ENCODE measurements around the gene BGN. TPM values are rescaled to one million over a fixed set of nuclear protein-coding genes. Genes with fewer than 3 reads are reported as not detected.

The BGN gene
- total RNA-seq, 1 experiment from 2014 or later = 0.37 TPM

DNA sequence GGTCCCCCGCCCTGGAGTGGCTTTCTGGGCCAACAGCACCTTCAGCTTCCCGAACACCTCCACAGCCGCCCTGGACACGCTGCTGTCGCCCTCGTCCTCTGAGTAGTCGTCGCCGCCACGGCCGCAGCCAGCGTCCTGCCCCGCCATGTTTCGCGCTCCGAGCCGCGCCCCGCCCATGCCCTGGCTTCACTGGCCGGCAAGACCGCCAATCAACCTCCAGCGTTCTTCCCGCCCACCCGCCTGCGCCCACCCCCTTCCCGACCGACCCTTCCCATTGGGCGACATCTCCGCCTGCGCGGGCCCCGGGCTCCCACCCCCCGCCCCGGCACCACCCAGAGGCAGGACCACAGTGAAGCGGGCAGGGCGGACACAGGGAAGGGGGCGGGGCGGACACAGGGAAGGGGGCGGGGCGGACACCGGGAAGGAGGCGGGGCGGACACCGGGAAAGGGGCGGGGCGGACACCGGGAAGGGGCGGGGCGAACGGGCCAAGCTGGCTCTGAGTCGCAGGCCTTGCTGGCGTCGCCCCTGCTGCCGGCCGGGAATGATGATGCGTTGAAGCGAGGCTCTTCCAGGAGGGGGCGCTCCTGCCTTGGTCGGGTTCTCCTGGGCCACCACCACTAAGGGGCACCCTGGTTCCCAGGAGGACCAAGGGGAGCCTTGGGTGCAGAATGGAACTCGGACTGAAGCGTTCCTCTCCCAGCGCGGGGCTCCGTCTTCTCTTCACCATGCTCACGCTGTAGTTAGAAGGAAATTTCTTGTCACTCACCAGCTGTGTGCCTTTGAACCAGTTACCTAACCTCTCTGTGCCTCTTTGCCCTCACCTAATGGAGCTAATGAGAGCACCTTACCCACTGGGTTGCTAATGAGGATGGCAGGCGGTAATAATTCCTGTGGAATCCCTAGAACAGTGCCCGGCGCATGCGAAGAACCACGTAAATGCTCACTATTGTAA, 24.1 kb upstream of the BGN start, which contains the start of gene HAUS7 (continued):
- TF ChIP-seq REST (IDR thresholded peaks at IDR 0.05; ENCODE audit: low read depth) (no peak), SP1 (IDR thresholded peaks at IDR 0.05; ENCODE audit: low read depth) (no peak), POLR2A (IDR thresholded peaks at IDR 0.05; ENCODE audit: borderline replicate concordance, extremely low read depth, insufficient read depth, insufficient read length) (no peak), CBX3 (IDR thresholded peaks at IDR 0.05; ENCODE audit: low read depth) (no peak)

DNA sequence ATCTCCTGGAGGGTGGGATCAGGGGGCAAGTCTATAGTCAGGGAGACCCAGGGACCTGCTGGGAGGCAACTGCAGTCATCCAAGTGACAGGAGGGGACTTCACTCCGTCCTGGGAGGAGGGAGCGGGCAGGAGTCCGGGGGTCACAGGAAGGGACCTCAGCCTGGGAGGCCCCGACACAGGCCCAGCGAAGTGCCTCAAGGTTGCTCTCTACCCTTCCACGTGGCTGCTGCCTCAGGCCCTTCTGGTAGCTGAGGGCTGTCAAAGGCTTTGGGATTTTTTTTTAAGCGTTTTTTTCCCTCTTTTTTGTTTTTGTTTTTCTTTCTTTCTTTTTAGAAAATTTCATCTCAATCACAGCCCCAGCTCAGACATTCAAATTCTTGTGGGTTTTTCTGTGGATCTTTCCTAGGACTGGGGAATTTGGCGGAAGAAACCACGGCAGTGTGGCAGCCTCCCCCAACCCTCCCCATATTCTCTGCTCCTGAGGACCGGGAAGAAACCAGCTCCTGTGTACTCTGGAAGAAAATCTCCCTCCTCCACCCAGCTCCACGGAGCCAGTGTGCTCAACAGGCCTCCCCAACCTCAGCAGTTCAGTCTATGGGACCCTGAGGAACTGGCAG, 23.0 kb upstream of the BGN start:
- Histone ChIP-seq H3K27me3 (ENCODE audit: insufficient read depth, low read length) (no peaks in the 10 kb centered on the region), H3K27ac (ENCODE audit: low read depth, low read length) (no peak overlapping the region), H3K79me2 (ENCODE audit: insufficient read depth, low read length) (peaks cover 8% of the 10 kb centered on the region), H3K36me3 (ENCODE audit: control insufficient read depth in 1 of 2, insufficient read depth in 2 of 2, low read length in 2 of 2) (no peaks in the 10 kb centered on the region), H2AFZ (ENCODE audit: low read depth, low read length, poor library complexity, severe bottlenecking) (no peak overlapping the region), H3K9me2 (ENCODE audit: insufficient read depth) (no peaks in the 10 kb centered on the region), H3K4me3 (replicated peaks in 1 of 2; ENCODE audit: low read depth in 1 of 2, low read length in 2 of 2) (no peak overlapping the region), H4K20me1 (ENCODE audit: insufficient read depth) (no peaks in the 10 kb centered on the region), H3K9me3 (ENCODE audit: control insufficient read depth in 1 of 2, insufficient read depth in 1 of 2, low read depth in 1 of 2, low read length in 2 of 2) (no peaks in the 10 kb centered on the region), H3K4me1 (ENCODE audit: control insufficient read depth in 1 of 2, insufficient read depth in 2 of 2, low read length in 2 of 2) (peaks cover 0 to 5% of the 10 kb centered on the region in 2 experiments; a peak in 1 of 4 replicates), H3K4me2 (ENCODE audit: low read length) (no peak overlapping the region), H3K9ac (ENCODE audit: low read length) (no peak overlapping the region)
- TF ChIP-seq, protein P1, sequence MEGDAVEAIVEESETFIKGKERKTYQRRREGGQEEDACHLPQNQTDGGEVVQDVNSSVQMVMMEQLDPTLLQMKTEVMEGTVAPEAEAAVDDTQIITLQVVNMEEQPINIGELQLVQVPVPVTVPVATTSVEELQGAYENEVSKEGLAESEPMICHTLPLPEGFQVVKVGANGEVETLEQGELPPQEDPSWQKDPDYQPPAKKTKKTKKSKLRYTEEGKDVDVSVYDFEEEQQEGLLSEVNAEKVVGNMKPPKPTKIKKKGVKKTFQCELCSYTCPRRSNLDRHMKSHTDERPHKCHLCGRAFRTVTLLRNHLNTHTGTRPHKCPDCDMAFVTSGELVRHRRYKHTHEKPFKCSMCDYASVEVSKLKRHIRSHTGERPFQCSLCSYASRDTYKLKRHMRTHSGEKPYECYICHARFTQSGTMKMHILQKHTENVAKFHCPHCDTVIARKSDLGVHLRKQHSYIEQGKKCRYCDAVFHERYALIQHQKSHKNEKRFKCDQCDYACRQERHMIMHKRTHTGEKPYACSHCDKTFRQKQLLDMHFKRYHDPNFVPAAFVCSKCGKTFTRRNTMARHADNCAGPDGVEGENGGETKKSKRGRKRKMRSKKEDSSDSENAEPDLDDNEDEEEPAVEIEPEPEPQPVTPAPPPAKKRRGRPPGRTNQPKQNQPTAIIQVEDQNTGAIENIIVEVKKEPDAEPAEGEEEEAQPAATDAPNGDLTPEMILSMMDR (IDR thresholded peaks at IDR 0.05 in 2 of 3, conservative IDR thresholded peaks at IDR 0.05 in 1 of 3; ENCODE audit: borderline replicate concordance in 1 of 3, insufficient read depth in 1 of 3, low read depth in 2 of 3, low read length in 2 of 3) = no peak
- TF ChIP-seq, protein P2, sequence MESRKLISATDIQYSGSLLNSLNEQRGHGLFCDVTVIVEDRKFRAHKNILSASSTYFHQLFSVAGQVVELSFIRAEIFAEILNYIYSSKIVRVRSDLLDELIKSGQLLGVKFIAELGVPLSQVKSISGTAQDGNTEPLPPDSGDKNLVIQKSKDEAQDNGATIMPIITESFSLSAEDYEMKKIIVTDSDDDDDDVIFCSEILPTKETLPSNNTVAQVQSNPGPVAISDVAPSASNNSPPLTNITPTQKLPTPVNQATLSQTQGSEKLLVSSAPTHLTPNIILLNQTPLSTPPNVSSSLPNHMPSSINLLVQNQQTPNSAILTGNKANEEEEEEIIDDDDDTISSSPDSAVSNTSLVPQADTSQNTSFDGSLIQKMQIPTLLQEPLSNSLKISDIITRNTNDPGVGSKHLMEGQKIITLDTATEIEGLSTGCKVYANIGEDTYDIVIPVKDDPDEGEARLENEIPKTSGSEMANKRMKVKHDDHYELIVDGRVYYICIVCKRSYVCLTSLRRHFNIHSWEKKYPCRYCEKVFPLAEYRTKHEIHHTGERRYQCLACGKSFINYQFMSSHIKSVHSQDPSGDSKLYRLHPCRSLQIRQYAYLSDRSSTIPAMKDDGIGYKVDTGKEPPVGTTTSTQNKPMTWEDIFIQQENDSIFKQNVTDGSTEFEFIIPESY (IDR thresholded peaks at IDR 0.05; ENCODE audit: extremely low read depth, insufficient replicate concordance, low read length) = no peak
- no peak for TF ChIP-seq FOSL1 (IDR thresholded peaks at IDR 0.05; ENCODE audit: low read depth)
- TF ChIP-seq POLR2AphosphoS5 (IDR thresholded peaks at IDR 0.05; ENCODE audit: low read depth, low read length) = no peak
- TF ChIP-seq CEBPB (IDR thresholded peaks at IDR 0.05; ENCODE audit: low read depth) = no peak
- TF ChIP-seq EGR1 (IDR thresholded peaks at IDR 0.05; ENCODE audit: low read depth) = no peak
- TF ChIP-seq EZH2 (IDR thresholded peaks at IDR 0.05) = no peak
- TF ChIP-seq, protein P3, sequence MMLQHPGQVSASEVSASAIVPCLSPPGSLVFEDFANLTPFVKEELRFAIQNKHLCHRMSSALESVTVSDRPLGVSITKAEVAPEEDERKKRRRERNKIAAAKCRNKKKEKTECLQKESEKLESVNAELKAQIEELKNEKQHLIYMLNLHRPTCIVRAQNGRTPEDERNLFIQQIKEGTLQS (IDR thresholded peaks at IDR 0.05) = no peak
- no peak for TF ChIP-seq SIN3A (IDR thresholded peaks at IDR 0.05; ENCODE audit: low read depth)
- TF ChIP-seq RAD21 (IDR thresholded peaks at IDR 0.05; ENCODE audit: low read depth) = no peak
- no peak for TF ChIP-seq EZH2phosphoT487 (IDR thresholded peaks at IDR 0.05; ENCODE audit: borderline replicate concordance)
- CTCF ChIA-PET = interaction anchor here (0.9 to 1.9 kb wide), 2 partner anchors 9 to 35 kb away, joined by 3 to 7 read pairs; no protein-coding TSS in a partner anchor
- RAD21 ChIA-PET (ENCODE audit: low non-redundant PET in 1 of 2, low total read pairs in 2 of 2, uncharacterized antibody in 2 of 2, unreplicated experiment in 2 of 2) = interaction anchor here in 1 of 2 experiments (1.7 kb wide), 1 partner anchor 35 kb away, joined by 12 read pairs; no protein-coding TSS in a partner anchor
- POLR2A ChIA-PET = interaction anchor here (0.6 kb wide), 1 partner anchor 499 kb away, joined by 3 read pairs; no protein-coding TSS in a partner anchor
- ATAC-seq (no peak), DNase-seq (ENCODE audit: low read depth, low spot score) (no peak)
- intact Hi-C loops (cut with micrococcal nuclease) = no loop called here
- BruUV-seq (replicated peaks) = no TSS peak

Data from HCT116 (cell line).